ENCODE results near the gene CACNA2D2. TPM values are rescaled to one million over a fixed set of nuclear protein-coding genes. Genes with fewer than 3 reads are reported as not detected.
A peak's percentile ranks its signal among the peaks of the same experiment; 100 is the strongest.

Gene CACNA2D2
- total RNA-seq, 2 donors from 2014 or later: 1.3 TPM

DNA sequence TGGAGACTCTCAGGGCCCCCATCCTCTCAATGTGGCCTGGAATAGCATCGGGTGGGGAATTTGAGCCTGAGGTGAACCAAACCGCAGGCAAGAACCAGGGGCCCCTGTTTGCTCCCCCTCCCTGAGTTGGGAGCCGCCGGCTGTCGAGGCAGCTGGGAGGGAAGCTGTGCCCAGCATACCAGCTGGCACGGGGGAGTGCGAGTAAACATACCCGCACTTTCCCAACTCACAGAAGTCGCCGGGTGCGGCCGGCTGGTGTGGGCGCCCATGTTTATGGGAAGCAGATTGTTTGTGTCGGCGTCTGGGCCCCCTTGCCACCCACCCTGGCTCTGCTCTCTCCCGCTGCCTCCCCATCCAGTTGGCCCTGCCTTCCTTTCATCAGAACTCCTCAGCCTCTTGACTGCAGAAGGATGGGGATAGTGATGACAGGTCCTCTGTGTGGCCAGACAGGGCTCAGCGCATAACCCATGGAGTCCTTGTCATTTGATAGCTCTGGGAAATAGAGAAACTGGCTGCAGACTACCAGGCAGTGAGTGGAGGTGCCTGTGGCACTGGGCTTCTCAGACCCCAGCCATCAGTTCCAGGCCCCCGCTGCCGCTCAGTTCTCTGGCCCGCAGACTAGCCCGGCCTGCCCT lies 60.4 kb downstream of the CACNA2D2 start:
- 80 to 90% methylated on average over 15 to 21 of the region's 21 CpGs for WGBS, 2 donors
- H3K4me3 ChIP-seq: no peak overlapping the region
- ATAC-seq (no peak), DNase-seq (peak in 2 of 4 donors; percentile 34 to 46)
- no peaks in the 10 kb centered on the region for H3K36me3 ChIP-seq (replicated peaks in 1 of 2; ENCODE audit: insufficient read depth in 1 of 2, low read depth in 2 of 2)
- H3K27me3 ChIP-seq: no peaks in the 10 kb centered on the region
- intact Hi-C loops (cut with DNase I): no loop called here
- H3K4me1 ChIP-seq: peaks cover 10% of the 10 kb centered on the region
- TF ChIP-seq POLR2A (IDR thresholded peaks at IDR 0.05) (no peak), CTCF (IDR thresholded peaks at IDR 0.05) (no peak)
- H3K27ac ChIP-seq: no peak overlapping the region
- H3K9me3 ChIP-seq: no peaks in the 10 kb centered on the region

GRCh38 chr3:50441424-50442217 lies 61.8 kb downstream of the CACNA2D2 start:
- DNase-seq (no peak), ATAC-seq (no peak)
- no peak overlapping the region for H3K4me3 ChIP-seq
- WGBS, 2 donors: 59 to 100% methylated on average over 2 to 7 of the region's 7 CpGs
- intact Hi-C loops (cut with DNase I): no loop called here
- H3K27me3 ChIP-seq: no peaks in the 10 kb centered on the region
- no peaks in the 10 kb centered on the region for H3K36me3 ChIP-seq (replicated peaks in 1 of 2; ENCODE audit: insufficient read depth in 1 of 2, low read depth in 2 of 2)
- TF ChIP-seq POLR2A (IDR thresholded peaks at IDR 0.05) (no peak), CTCF (IDR thresholded peaks at IDR 0.05) (no peak)
- H3K4me1 ChIP-seq: peaks cover 10% of the 10 kb centered on the region
- no peak overlapping the region for H3K27ac ChIP-seq
- no peaks in the 10 kb centered on the region for H3K9me3 ChIP-seq

DNA sequence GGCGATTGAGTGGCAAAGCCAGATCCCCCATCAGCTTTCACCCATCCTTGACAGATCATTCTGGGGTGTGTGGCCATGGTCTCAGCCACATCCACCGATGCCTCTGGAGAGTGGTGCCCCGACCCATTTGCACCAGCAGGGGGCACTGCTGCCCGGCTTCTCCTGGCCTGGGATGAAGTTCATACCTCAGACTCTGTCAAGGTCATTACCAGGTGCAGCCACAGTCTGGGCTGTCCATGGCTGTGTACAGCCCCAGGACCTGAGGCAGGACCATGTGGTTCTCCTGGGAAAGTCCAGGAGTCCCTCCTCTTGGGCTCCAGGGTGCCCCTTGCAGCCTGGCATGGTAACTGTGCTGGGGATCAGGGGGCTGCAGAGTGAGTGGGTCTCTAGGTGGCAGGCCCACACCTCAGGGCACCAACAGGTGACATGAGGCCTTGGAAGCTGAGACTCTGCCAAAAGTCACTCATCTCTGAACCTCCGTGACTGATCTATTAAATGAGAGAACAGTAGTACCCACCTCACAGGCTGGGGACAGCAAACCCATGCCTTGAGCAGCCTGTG lies 67.2 kb downstream of the CACNA2D2 start:
- peak; percentile 78 to 92 (median 87) for TF ChIP-seq CTCF (IDR thresholded peaks at IDR 0.05)
- TF ChIP-seq POLR2A (IDR thresholded peaks at IDR 0.05): no peak
- 6 to 12% methylated on average over 3 to 5 of the region's 5 CpGs for WGBS, 2 donors
- DNase-seq: peak; percentile 79 to 87 (median 81)
- H3K9me3 ChIP-seq: no peaks in the 10 kb centered on the region
- intact Hi-C loops (cut with DNase I): loop anchor here (5.0 kb wide), 1 partner anchor 106 kb away; no protein-coding TSS in a partner anchor
- H3K27me3 ChIP-seq: no peaks in the 10 kb centered on the region
- peak; percentile 88 for ATAC-seq
- no peak overlapping the region for H3K4me3 ChIP-seq
- no peaks in the 10 kb centered on the region for H3K4me1 ChIP-seq
- no peak overlapping the region for H3K27ac ChIP-seq
- no peaks in the 10 kb centered on the region for H3K36me3 ChIP-seq (replicated peaks in 1 of 2; ENCODE audit: insufficient read depth in 1 of 2, low read depth in 2 of 2)

- ATAC-seq: no peak
- DNase-seq: no peak
Observed at GRCh38 chr3:50435371-50436113, 67.9 kb downstream of the CACNA2D2 start.

More at GRCh38 chr3:50435371-50436113, 67.9 kb downstream of the CACNA2D2 start:
- Histone ChIP-seq H3K27ac (no peak overlapping the region), H3K36me3 (replicated peaks in 1 of 2; ENCODE audit: insufficient read depth in 1 of 2, low read depth in 2 of 2) (no peaks in the 10 kb centered on the region), H3K27me3 (no peaks in the 10 kb centered on the region), H3K4me3 (no peak overlapping the region), H3K4me1 (no peaks in the 10 kb centered on the region), H3K9me3 (no peaks in the 10 kb centered on the region)
- TF ChIP-seq CTCF (IDR thresholded peaks at IDR 0.05) (no peak), POLR2A (IDR thresholded peaks at IDR 0.05) (no peak)
- intact Hi-C loops (cut with DNase I): loop anchor here (5.0 kb wide), 1 partner anchor 107 kb away; no protein-coding TSS in a partner anchor
- whole genome bisulfite sequencing, 2 donors: 27 to 28% methylated on average over 12 of the region's 12 CpGs

All from body of pancreas (tissue), 4 donors.